Heart left ventricle (tissue), 16 donors: ENCODE results near the gene TFAP2C. TPM values are rescaled to one million over a fixed set of nuclear protein-coding genes. Genes with fewer than 3 reads are reported as not detected.

ENCODE experiments used
- ATAC-seq, 4 donors: fragments of 200-7000 bp; cut with Tn5 transposase; one replicate each; pipeline ENCODE4 v1.9.1; 2020 to 2022; ENCODE audit warnings: moderate library complexity in 4 of 4, mild to moderate bottlenecking in 3 of 4, moderate number of reproducible peaks in 1 of 4
- DNase-seq, 5 donors: peaks; one replicate each; pipeline ENCODE4 v3.0.0-alpha.2; 2020
- H3K27ac ChIP-seq, 12 donors: fragments of 200-600 bp; sonication (generic) in 4 of 12; one replicate each; pipeline versions ENCODE4 v1.5.0 to v1.8.0; 2016 to 2022; ENCODE audit warnings: mild to moderate bottlenecking in 2 of 12
- H3K27me3 ChIP-seq, 9 donors: fragments of 200-600 bp; sonication (generic) in 2 of 9; one replicate each; pipeline versions ENCODE4 v1.5.1 to v1.8.0; 2016 to 2022; ENCODE audit warnings: mild to moderate bottlenecking in 3 of 9
- H3K36me3 ChIP-seq, 9 donors: fragments of 200-600 bp; sonication (generic) in 2 of 9; one replicate each; pipeline versions ENCODE4 v1.5.0 to v1.8.0; 2018 to 2022; ENCODE audit warnings: mild to moderate bottlenecking in 2 of 9
- H3K4me1 ChIP-seq, 12 donors: fragments of 200-600 bp; sonication (generic) in 4 of 12; one replicate each; pipeline versions ENCODE4 v1.5.0 to v1.8.0; 2016 to 2022; ENCODE audit warnings: mild to moderate bottlenecking in 3 of 12
- H3K4me3 ChIP-seq, 12 donors: fragments of 200-600 bp; sonication (generic) in 4 of 12; one replicate each; pipeline versions ENCODE4 v1.5.0 to v1.8.0; 2017 to 2022; ENCODE audit warnings: mild to moderate bottlenecking in 9 of 12, moderate library complexity in 4 of 12
- H3K9me3 ChIP-seq, 12 donors: fragments of 200-600 bp; sonication (generic) in 4 of 12; one replicate each; pipeline versions ENCODE4 v1.5.0 to v1.8.0; 2016 to 2022; ENCODE audit warnings: mild to moderate bottlenecking in 1 of 12
- CTCF ChIP-seq, 12 donors: fragments of 200-600 bp; sonication (generic) in 4 of 12; IDR thresholded peaks; one replicate each; pipeline versions ENCODE4 v1.5.0 to v1.8.0; 2018 to 2022; ENCODE audit warnings: antibody characterized with exemption in 12 of 12, mild to moderate bottlenecking in 5 of 12
- POLR2A ChIP-seq, 2 donors: fragments of 450-650 bp; IDR thresholded peaks; one replicate each; pipeline ENCODE4 v1.6.1; 2017; ENCODE audit warnings: antibody characterized with exemption in 2 of 2, mild to moderate bottlenecking in 2 of 2, moderate library complexity in 2 of 2
- WGBS, 4 donors: extraction: QIAGEN DNeasy Blood & Tissue Kit in 2 of 4; methylation state at CpG; one replicate each; pipeline versions ENCODE4 v1.1.5 to v1.1.7; 2013 to 2018; 5-methylcytosine and 5-hydroxymethylcytosine counted together
- intact Hi-C, 10 donors: fragments of 100-400 bp; cut with DNase I; formaldehyde crosslinking; loops; one replicate each; pipeline versions ENCODE4 v1.11.1 to v1.14.2; 2022
- polyA plus RNA-seq, 2 donors: library from polyadenylated mRNA; stranded (reverse); fragments of 200-250 nt; gene quantifications; one replicate each; pipeline ENCODE4 v1.2.3, GENCODE V29; 2013
- total RNA-seq, 9 donors: library from RNA; depleted of rRNA in 2 of 9; stranded (reverse); fragments of >200 nt in 2 of 9; fragmentation: NEBNext Ultra II Directional in 3 of 9; extraction: Animal tissue kit (Norgen Biotek cat#: 25700) in 3 of 9; gene quantifications; one replicate each; pipeline versions ENCODE4 v1.1.0 to v1.2.4, GENCODE V29; 2016 to 2023
- donor health status: ischemic (EF 13 %, LVEDD 7.1; RV severe dilation, severe dysfunction).
- donor health status: healthy with polysubstance abuse.
- donor health status: DM: no; HTN: yes; CAD: no.
- donor health status: DM: no; HTN: no; CAD: no.
- donor health status: ischemic (EF 25% LVEDD 6.9; RV normal size, moderate dysfunction).
- donor health status: ischemic (EF 25% LVEDD 5.7; RV mildly dilated, moderate dysfunction).
- donor health status: healthy.
- donor health status: DM: yes; HTN: yes; CAD: no.
- donor health status: ischemic (EF 35%, LVEDD 5.7; RV mildly dilated, moderate dysfunction).
- donor health status: nonischemic (EF 11% LVEDD 7.7; RV severe dilation, severe dysfunction).
- donor health status: DM: yes; HTN: yes; CAD: no.
- donor health status: PGD.
- donor health status: ischemic (EF 29% LVEDD 5.4; RV normal size, mild dysfunction).
- donor health status: nonischemic (EF 23%, LVEDD 6.1; RV moderate dilation, normal function).

TFAP2C gene
- total and polyA plus RNA-seq, 11 donors, result 0.09 to 1.00 (median 0.23) TPM; not detected in 5

- intact Hi-C loops, result no loop called here
- ATAC-seq, result no peak
- Histone ChIP-seq H3K36me3 (no peaks in the 10 kb centered on the region), H3K4me1 (peaks cover 0 to 22% (median 13%) of the 10 kb centered on the region in 12 donors), H3K4me3 (no peak overlapping the region), H3K27me3 (peaks cover 26 to 98% (median 63%) of the 10 kb centered on the region in 9 donors), H3K9me3 (no peaks in the 10 kb centered on the region), H3K27ac (no peak overlapping the region)
- TF ChIP-seq POLR2A (IDR thresholded peaks at IDR 0.05), result no peak
- TF ChIP-seq CTCF (IDR thresholded peaks at IDR 0.05), result no peak
- 81 to 93% (median 82%) methylated on average over 2 of the region's 2 CpGs for WGBS, 4 donors
- DNase-seq, result no peak
Measured at GRCh38 chr20:56634307-56634706, 5.2 kb downstream of the TFAP2C start.

GRCh38 chr20:56634735-56635385, 5.8 kb downstream of the TFAP2C start:
- Histone ChIP-seq H3K27me3 (peaks cover 21 to 97% (median 57%) of the 10 kb centered on the region in 9 donors), H3K27ac (no peak overlapping the region), H3K36me3 (no peaks in the 10 kb centered on the region), H3K4me3 (no peak overlapping the region), H3K9me3 (no peaks in the 10 kb centered on the region), H3K4me1 (peaks cover 0 to 16% (median 8%) of the 10 kb centered on the region in 12 donors)
- intact Hi-C loops, result no loop called here
- ATAC-seq (no peak), DNase-seq (no peak)
- 51 to 58% (median 57%) methylated on average over 13 of the region's 13 CpGs for WGBS, 4 donors
- TF ChIP-seq POLR2A (IDR thresholded peaks at IDR 0.05), result no peak
- TF ChIP-seq CTCF (IDR thresholded peaks at IDR 0.05), result no peak

- DNase-seq, result no peak
- H3K27me3 ChIP-seq, result peaks cover 2 to 84% (median 39%) of the 10 kb centered on the region in 9 donors
- ATAC-seq, result no peak
- WGBS, 4 donors, result 67 to 70% (median 69%) methylated on average over 3 of the region's 3 CpGs
- H3K9me3 ChIP-seq, result no peaks in the 10 kb centered on the region
- H3K4me1 ChIP-seq, result no peaks in the 10 kb centered on the region
- H3K36me3 ChIP-seq, result no peaks in the 10 kb centered on the region
- H3K27ac ChIP-seq, result no peak overlapping the region
- TF ChIP-seq CTCF (IDR thresholded peaks at IDR 0.05) (no peak), POLR2A (IDR thresholded peaks at IDR 0.05) (no peak)
- no peak overlapping the region for H3K4me3 ChIP-seq
- intact Hi-C loops, result no loop called here
Measured at GRCh38 chr20:56636716-56637115, 7.6 kb downstream of the TFAP2C start.

- TF ChIP-seq CTCF (IDR thresholded peaks at IDR 0.05) (no peak), POLR2A (IDR thresholded peaks at IDR 0.05) (no peak)
- intact Hi-C loops, result no loop called here
- ATAC-seq (no peak), DNase-seq (no peak)
- H3K36me3 ChIP-seq, result no peaks in the 10 kb centered on the region
- WGBS, 4 donors, result 72 to 79% (median 76%) methylated on average over 10 of the region's 10 CpGs
- peaks cover 0 to 77% (median 34%) of the 10 kb centered on the region in 9 donors for H3K27me3 ChIP-seq
- no peak overlapping the region for H3K4me3 ChIP-seq
- no peaks in the 10 kb centered on the region for H3K9me3 ChIP-seq
- H3K4me1 ChIP-seq, result no peaks in the 10 kb centered on the region
- no peak overlapping the region for H3K27ac ChIP-seq
Measured at GRCh38 chr20:56637576-56637975, 8.5 kb downstream of the TFAP2C start.
